Medulla oblongata (tissue), 1 donor: ENCODE data around the gene ZP1.

Source experiments
- DNase-seq: peaks from one replicate; pipeline ENCODE4 v3.0.0-alpha.2; 2015; ENCODE audit errors: extremely low spot score

ZP1 gene

DNA sequence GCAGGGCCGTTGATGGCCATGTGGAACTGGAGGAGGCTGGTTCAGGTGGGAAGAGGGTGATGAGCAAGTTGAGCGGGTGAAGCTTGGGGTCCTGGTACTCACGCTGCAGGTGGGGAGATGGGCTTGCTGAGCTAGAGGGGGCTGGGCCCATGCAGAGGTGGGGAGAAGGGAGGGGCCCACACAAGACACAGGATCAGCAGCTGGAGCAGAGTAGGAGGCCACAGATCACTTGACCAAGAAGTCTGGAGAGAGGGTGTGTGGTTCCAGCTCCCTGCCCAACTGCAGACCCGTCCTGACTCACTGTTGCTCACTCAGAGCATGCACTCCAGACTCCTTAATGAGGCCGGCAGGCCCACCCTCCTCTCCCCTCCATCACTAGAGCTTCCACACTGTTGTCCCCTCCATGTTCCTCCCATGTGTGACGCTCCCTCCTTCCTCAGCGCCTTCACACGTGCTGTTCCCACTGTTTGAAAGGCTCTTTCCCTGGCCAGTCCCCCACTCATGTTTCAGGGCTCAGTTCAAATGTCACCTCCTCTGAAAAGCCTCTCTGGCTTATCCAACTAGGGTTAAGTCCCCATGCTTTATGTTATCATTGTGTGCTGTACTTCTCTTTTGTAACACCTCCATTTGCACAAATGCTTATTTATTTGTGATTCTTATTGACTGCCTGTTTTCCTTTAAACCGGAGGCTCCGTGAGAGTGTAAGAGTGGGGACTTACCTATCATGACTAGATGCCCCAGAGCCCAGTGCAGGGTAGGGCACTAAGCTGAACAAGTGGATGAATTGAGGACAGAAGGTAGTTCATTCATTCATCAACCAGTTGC lies 23.1 kb upstream of the ZP1 start:
- DNase-seq = no peak

DNA sequence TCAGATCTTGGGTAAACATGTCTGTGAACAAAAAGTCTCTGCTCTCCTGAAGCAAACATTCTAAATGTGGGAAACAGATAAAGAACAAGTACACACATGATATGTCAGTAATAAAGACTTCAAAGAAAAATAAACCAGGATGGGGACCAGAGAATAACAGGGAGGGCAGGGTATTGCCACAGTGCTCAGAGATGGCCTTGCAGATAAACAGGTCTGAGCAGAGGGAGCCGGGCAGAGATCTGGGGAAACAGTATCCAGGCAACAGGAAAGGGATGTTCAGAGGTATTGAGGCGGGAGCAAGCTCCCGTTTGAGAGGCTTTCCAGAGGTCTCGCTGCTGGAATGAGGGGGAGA lies 22.5 kb upstream of the ZP1 start:
- DNase-seq = no peak

DNA sequence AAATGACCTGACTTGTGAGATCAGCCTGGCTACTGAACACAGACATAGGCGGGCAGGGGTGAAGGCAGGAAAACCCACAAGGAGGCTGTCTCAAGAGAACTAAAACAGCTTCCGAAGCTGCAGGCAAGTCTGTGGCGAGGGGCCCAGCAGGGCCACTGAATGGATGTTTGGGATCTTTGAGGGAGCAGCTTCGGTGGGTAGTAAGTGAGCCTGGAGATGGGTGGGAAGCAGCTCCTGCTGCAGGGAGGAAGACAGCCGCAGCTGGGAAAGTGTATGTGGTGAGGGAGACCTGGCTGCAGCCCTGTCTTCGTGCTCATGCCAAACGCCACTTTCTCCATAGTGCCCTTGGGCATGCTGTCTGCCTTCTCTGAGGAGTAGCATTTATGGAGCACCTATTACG lies 22.0 kb upstream of the ZP1 start:
- DNase-seq = no peak

DNA sequence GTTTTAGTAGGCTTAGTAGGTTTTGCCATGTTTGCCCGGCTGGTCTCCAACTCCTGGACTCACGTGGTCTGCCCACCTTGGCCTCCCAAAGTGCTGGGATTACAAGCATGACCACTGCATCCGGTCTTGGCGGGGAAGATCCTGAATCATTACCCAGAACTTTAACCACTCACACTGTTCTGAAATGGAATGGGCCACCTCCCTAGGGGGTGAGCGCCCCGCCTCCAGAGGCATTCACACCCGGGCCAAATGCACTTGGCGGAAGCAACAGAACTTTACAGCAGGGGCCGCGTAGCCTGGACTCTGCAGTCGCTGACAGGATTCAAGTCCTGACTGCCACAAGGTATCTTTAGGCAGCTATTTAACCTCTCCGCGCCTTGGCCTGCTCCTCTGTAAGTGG lies 20.1 kb upstream of the ZP1 start:
- no peak for DNase-seq

DNA sequence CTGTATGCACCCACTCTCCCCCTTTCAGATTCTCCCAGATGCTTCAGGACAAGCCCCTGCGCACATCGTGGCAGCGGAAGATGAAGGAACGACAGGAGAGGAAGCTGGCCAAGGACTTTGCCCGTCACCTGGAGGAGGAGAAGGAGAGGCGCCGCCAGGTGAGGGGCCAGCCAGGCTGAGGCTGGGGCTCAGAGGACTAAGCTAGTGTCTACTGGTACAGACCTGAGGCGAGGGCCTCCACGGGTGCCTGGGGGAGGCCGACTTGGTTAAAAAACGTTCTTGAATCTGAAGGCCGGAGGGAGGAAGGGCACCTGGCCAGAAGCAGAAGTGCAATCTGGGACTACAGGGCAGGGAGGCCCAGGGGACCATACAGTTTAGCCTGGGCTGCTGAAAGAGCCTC lies 19.4 kb upstream of the ZP1 start:
- no peak for DNase-seq

DNA sequence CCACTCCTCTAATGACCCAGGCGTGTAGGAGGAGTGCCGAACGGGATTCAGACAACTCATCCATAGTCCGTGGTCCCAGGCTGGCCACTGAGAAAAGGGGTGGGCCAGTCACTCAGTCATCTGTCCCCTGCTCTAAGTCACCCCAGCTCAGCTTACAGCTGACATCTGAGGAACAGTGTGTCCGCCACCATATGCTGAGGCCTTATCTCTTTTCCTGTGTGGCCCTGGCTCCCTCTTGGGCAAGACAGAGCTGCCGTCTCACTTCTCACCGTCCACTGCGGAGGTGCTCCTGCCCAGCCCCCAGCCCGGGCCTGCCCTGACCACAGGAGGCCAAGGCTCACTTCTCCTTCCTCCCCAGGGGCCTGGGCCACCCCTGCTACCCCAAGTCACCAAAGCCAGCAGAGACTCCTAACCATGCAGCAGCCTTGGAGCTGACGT lies 18.6 kb upstream of the ZP1 start:
- DNase-seq = no peak

DNA sequence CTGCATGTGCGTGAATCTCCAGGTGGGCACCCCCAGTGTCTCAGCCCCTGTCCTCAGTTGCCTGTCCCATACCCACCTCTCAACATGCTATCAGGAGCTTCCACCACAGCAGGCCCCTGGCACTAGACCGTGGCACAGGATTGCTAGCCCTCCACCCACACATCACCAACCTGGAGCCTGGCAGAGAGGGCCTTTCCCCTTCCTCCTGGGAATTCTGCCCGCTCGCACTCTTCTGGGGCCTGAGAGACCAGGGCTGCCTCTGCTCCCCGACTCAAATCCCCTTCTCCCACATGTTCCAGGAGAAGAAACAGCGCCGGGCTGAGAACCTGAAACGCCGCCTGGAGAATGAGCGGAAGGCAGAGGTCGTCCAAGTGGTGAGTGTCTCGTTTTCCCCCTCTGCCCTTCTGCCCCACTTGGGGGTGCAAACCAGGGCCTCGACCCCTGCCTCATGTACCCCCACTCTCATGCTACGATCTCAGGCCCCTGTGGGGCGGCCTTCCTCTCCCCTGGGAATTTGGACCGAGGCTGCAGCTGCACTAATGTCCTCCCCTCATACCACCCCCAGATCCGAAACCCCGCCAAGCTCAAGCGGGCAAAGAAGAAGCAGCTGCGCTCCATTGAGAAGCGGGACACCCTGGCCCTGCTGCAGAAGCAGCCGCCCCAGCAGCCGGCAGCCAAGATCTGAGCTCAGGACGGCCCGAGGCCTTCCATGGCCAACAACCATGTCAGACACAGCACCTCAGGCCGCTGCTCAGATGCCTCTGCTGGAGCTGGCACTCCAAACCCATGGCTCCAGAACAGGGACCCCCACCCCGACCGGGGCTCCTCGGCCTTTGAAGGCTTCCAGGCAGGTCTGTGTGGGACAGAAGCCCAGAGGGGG lies 17.5 kb upstream of the ZP1 start:
- no peak for DNase-seq

DNA sequence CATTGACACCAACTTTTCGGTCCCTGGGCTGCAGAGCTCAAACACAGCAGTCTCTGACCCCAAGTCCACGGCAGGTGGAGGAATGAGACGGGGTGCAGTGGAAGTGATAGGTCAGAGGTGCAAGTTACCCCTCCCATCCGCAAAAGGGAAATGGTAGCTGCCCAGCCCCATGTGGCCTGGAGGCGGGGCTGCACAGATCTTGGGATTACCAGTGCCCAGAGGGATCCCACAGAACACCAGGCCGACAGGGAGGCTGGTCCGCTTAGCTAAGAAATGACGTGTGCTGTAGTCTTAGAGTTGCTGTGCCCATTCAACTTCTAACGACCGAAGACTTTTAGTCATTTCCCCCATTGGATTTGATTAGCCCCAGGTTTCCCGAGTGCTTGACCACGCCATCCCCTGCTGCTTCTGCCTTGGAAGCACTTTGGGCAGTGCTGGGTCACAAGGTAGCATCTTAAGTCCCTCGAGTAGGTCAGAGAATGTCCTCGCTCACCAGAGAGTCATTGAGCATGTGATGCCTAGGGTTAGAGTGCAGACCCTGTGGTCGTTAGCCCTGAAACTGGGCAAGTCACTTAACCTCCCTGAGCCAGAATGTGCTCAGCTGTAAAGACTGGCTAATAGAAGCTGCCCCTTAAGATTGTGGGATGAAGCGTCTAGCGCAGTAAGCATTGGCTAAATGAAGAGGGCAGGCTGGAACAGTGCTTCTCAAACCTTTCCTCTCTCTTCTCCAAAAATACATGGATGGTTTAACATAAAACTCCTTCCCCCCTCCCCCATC lies 15.8 kb upstream of the ZP1 start:
- no peak for DNase-seq

DNA sequence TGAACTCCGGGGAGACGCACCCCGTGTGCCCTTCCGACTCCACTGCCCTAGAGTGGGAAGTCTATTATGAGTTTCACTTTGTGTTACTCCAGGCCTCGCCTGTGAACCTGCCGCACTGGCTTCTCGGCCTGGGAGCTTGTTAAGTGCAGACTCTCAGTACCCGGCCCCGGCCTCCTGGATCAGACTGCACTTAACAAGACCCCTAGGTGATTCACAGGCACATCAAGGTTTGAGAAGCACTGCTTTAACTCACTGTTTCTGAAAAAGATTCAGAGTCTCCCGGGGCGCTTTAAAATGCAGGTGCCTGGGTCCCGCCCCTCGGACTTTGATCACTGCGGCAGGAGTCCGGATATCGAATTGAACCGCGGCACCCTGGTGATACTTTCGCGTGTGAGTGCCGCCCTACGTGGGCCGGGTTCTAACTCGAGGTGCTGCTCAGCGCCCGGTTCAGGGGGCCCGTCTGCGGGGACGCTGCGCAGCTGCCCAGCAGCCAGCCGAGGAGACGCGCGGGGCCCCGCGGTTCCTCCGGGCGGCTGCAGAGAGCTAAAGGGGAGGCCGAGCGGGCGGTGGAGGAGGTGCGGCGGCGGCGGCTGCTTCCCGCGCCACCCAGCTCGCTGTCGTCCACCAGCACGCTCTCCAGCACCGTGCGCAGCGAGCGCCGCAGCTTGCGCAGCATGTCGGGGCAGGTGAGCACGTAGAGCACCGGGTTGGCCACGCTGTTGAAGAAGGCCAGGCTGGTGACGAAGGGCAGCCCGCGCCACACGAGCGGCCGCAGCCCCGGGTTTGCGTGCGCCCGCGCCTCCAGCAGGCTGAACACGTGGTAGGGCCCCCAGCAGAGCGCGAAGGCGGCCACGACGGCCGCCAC lies 15.0 kb upstream of the ZP1 start:
- no peak for DNase-seq

DNA sequence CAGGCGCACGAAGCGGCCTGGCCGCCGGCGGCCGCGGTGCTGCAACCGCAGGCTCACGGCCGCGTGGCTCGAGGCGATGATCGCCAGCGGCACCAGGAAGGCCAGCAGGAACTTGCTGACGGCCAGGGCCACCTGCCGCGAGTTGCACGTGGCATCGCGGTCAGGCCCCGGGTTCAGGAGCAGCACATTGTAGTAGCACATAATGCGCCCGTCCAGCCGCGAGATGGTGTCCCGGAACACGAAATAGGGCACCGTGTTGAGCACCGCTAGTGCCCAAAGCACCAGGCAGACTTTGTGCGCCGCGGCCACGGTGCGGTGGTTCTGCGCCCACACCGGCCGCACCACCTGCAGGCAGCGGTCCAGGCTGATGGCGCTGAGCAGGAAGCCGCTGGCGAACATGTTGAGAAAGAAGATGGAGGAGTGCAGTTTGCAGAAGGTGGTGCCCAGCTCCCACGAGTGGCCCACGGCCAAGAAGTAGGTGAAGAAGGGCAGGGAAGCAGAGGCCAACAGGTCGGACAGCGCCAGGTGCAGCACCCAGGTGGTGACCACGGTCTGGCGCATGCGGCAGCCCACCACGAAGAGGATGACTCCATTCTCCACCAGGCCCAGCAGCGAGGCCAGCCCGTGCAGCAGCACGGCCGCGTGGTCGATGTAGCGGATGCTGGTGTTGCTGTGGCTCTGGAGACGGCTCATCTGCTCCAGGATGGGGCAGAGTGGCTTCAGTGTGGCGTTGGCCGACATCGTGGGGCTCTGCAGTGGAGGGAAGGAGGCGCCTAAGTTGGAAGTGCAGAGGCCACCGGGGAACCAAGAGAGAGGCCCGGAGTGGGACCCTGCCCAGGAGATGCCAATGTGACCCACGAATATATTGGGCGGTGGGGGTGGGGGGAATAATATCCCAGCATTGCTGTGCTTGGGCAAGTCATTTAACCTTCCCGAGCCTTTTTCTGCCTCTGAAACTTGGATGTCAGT lies 14.1 kb upstream of the ZP1 start:
- no peak for DNase-seq

DNA sequence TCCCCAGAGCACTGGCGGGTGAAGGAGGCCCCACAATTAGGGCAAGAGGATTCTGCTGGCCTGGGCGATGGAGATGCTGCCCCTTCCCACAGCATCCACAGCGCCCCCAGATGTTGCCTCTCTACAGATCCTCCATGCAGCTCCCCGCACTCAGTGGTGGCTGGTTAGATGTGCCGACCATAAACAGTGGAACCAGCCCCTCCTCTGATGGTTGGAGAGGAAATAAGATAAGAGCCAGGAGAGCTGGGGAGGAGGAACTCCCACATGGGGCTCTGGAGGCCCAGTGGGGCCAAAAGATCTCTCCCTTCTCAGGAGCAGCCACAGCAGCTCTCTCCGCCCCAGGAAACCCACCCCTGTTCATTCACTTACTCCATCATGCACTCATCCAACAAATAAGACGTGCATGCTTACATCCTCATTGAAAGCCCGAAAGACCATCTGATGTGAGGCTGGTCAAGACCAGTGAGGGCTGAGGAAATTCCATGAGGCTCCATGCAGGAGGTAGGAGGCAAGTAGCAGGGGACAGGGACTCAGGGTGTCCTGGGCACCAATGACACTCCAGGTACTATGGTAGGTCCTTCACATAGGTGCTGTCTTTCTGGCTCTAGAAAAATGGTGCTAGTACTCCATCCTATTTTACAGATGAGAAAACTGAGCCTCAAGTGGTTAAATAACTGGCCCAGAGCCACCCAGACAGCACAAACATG lies 13.0 kb upstream of the ZP1 start:
- DNase-seq = no peak

DNA sequence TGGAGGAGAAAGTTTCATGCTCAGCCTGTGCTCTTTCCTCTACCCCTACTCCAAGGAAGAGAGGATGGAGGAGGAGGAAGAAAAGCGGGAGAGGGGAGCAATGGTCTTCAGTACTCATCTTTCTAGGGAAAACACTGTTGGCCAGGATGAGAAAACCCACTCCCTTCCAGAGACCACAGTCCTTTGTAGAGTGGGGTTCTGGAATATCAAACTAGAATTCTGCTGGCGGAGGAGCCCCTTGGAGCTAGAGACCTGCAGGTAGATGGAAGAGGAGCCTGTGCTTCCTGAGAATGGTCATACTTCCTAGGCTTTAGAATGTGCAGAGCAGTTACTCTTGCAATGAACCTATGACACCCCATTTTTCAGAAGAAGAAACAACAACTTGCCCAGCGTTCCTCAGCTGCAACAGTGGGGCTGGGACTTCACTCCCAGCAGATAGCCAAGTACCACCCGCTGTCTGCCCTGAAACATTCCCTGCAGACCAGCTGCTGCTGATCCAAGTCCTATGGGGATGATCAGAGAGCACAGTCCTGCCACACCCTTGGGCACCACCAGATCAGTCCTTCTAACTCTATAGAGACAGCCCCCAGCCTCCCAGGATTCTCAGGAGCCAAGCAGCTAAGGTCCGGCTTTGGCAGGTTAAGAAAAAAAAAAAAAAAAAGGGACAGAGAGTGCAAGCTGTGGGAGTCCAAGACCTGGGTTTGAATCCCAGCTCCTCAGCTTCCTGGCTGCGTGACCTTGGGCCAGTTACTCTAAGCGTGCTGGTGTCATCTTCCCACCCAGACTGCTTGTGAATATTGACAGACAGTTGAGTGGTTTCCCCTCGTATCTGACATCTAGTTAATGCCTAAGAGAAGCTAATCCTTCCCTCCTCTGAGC lies 12.3 kb upstream of the ZP1 start:
- no peak for DNase-seq

DNA sequence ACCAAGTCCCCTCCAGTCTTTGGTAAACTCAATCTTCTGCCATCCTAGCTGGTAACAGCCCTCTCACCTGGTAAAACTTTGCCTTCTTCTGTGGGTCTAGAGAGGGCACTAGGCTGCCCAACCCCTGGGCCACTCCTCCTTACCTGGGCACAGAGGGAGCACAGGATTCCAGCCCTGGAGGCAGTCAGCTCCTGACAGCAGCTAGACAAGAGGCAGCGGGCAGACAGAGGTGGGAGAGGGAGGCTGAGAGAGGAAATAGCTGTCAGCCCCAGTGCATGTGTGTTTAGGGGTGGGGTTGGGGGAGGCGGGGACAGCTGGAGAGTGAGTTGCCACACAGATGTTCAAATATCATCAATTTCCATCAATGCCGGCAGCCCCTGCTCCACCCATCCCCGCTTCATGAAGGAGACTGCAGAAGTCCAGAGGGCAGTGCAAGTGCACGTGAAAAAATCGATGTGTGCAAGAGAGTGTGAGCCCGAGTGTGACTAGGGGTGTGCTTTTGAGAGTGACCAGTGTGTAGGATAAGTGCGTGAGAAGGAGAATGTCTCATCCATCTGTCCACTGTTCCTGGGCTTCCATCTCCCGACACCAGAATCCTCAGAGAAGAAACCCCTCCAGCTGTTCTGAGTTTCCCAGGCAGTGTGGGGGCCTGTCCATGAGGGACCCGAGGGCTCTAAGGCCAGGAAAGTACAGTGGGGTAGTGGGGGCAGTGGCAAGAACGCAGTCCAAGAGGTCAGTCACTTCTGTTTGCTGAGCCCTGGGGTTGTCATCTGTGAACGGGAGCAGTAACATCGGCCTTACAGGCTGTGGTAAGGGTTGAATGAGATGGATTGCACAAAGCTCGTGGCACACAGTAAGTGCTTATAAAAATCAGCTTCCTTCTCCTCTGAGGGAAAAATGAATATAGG lies 11.4 kb upstream of the ZP1 start, which contains the start of gene PTGDR2:
TSS of gene PTGDR2 (minus strand) at position 225 of the 908 bp plus-strand sequence. CDS start 2,228 bp downstream, outside the sequence.
- DNase-seq = no peak

DNA sequence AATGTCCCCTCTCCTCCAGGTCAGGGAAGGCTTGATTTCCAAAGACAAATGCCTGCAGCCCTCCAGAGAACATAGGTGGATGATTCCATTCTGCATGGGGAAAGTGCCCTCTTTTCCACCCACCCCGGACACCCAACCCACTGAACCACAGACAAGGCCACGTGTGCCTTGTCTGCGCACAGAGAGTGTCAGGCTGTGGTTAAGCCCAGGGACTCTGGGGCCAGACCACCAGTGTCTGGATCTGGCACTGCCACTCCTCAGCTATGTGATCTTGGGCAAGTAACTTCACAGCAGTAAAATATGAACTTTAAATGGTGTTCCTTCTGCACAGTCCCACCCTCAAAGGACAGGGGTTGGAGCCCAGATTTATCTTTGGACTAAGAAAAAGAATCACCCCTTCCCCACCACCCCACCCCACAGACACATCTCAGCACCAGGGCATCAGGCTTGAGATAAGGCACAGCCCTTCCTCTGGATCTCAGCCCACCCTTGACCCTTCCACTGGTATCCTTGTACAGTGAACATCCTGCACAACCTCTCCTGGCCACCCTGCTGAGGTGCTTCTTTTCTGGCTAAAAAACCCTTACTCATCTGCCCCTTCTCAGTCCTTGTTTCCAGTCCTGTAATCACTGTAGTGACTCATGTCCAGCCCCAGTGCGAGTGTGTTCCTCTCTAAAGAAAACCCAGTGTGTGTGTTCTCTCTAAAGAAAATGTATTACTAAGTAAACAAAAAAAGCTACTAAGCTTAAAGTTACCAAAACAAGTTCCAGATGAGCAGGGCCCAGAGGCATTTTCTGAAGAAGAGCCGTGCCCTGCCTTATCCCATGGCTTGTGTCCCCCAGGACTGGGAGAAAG lies 9.7 kb upstream of the ZP1 start:
- no peak for DNase-seq

DNA sequence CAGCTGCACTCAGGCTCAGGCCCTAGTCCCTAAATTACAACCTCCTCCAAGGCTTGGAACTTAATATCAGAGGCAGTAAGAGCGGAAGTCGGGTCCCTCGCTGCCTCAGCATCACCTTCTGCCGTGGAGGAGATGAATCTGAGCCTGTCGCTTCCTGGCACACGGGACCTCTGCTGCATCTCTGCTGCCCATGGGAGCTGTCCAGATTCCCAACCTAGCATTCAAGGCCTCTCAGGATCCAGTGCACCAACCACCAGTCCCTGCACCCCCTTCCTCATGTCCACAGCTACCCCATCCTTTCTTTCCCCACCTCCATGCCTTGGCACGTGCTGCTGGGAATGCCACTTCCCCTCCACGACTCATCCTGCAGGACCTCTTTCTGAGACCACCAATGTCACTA lies 9.1 kb upstream of the ZP1 start:
- DNase-seq = no peak

DNA sequence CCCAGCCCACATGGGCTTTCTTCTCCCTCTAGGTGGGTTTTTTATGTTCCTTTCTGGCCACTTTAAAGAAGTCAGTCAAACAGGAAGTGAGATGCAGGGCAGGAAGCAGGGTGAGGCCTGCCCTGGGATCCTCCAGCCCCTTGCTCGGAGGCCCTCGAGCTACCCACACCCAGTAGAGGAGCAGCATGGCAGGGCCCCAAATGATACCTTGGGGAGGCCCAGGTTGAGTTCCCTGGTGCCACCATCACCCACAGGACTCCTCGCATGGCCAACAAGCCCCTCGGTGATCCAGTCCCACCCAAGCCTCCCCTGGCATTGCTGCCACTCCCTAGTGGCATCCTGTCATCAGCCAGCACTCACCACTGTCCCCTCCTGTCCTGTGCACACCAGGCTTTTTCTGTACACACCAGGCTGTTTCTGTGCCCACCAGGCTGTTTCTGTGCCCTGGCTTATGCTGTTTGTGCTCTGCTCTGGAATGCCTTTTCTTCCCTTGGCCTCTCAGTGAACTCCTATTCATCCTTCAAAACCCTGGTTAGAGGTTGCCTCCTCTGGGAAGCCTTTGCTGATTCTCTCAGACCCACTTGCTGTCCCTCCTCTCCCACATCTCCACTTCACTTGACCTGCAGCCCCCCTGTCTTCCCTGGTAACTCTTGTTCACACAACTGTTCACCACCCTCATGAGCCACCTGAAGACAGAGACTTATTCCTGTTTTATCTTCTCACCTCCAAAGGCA lies 8.4 kb upstream of the ZP1 start:
- no peak for DNase-seq
